K562 (cell line): Measurements from ENCODE around the gene SPINT2. TPM values are rescaled to one million over a fixed set of nuclear protein-coding genes. Genes with fewer than 3 reads are reported as not detected.

ENCODE experiments used
- CGGBP1 ChIP-seq: fragments of 250-450 bp; sonication (Bioruptor Pico); IDR thresholded peaks from 2 replicates; pipeline ENCODE4 v1.9.0; 2021; ENCODE audit warnings: mild to moderate bottlenecking
- ZNF318 ChIP-seq, 2 experiments: fragments of 450-650 bp; IDR thresholded peaks; 2 replicates each; pipeline ENCODE4 v1.6.1; 2016; ENCODE audit warnings: mild to moderate bottlenecking in 2 of 2, borderline replicate concordance in 1 of 2, low read depth in 1 of 2, moderate library complexity in 1 of 2
- polyA plus RNA-seq, 8 experiments: library from polyadenylated mRNA; depleted of rRNA in 4 of 8; stranded (reverse) in 5 of 8; unstranded in 3 of 8; fragments of >200 nt; fragmentation: Nextera tagmentation in 2 of 8; fragmentation: Illumina TruSeq in 1 of 8; extraction: Ambion mirVana in 2 of 8; extraction: Trizol in 1 of 8; gene quantifications; 2 replicates each; pipeline versions ENCODE4 v1.2.1 to v1.2.3, GENCODE V29; 2011 to 2014; ENCODE audit warnings: inconsistent platforms in 1 of 8, missing spikeins in 1 of 8
- total RNA-seq, 7 experiments: library from RNA; depleted of rRNA in 6 of 7; stranded (reverse); fragments of >200 nt in 6 of 7; fragmentation: Illumina TruSeq in 2 of 7; extraction: Trizol in 2 of 7; gene quantifications; 2 replicates each; pipeline versions ENCODE4 v1.2.1 to v1.2.3, GENCODE V29; 2011 to 2021; ENCODE audit warnings: low replicate concordance in 1 of 7

The SPINT2 gene
- total and polyA plus RNA-seq, 9 of the 15 experiments (the other 6 are each of a cell fraction or from before 2014, with no cell fraction given): 0.65 to 4.5 (median 3.4) TPM

GRCh38 chr19:38248421-38248820, 16.0 kb upstream of the SPINT2 start (continued):
- TF ChIP-seq ZNF318 (IDR thresholded peaks at IDR 0.05; ENCODE audit: borderline replicate concordance in 1 of 2, low read depth in 1 of 2): no peak
- TF ChIP-seq CGGBP1 (CRISPR knock-in tag): no peak
- TF ChIP-seq, all 486 proteins: peak for 0
